Thymus (tissue), 11 donors: ENCODE data around the gene KCNB1. TPM values are rescaled to one million over a fixed set of nuclear protein-coding genes. Genes with fewer than 3 reads are reported as not detected.
A peak's percentile ranks its signal among the peaks of the same experiment; 100 is the strongest.
"Not testable (repeated sequence)": the region's sequence is repeated elsewhere in the genome, so short reads cannot be mapped to it uniquely, and the experiment has no call there.

Experiments used
- DNase-seq, 9 donors: peaks; one replicate each; pipeline ENCODE4 v3.0.0-alpha.2; 2013; ENCODE audit warnings: low spot score in 9 of 9, low read depth in 6 of 9, missing footprints in 1 of 9
- H3K27ac ChIP-seq, 2 donors: one replicate each; pipeline ENCODE4 v1.5.1; 2013; ENCODE audit warnings: control low read depth in 1 of 2, low read depth in 1 of 2, low read length in 1 of 2, mild to moderate bottlenecking in 1 of 2, moderate library complexity in 1 of 2
- H3K27me3 ChIP-seq, 2 donors: one replicate each; pipeline ENCODE4 v1.5.1; 2013; ENCODE audit warnings: low read length in 1 of 2; ENCODE audit not compliant: control insufficient read depth in 2 of 2, insufficient read depth in 1 of 2
- H3K36me3 ChIP-seq, 2 donors: one replicate each; pipeline ENCODE4 v1.5.1; 2013; ENCODE audit warnings: low read length in 1 of 2, mild to moderate bottlenecking in 1 of 2, moderate library complexity in 1 of 2; ENCODE audit not compliant: control insufficient read depth in 2 of 2, insufficient read depth in 2 of 2
- H3K4me1 ChIP-seq, 2 donors: one replicate each; pipeline ENCODE4 v1.5.1; 2013; ENCODE audit warnings: low read length in 2 of 2; ENCODE audit not compliant: control insufficient read depth in 2 of 2, insufficient read depth in 2 of 2
- H3K4me3 ChIP-seq, 2 donors: one replicate each; pipeline ENCODE4 v1.5.1; 2013; ENCODE audit warnings: low read length in 2 of 2, control low read depth in 1 of 2, mild to moderate bottlenecking in 1 of 2
- H3K9me3 ChIP-seq, 2 donors: one replicate each; pipeline ENCODE4 v1.5.1; 2013; ENCODE audit warnings: low read length in 1 of 2, mild to moderate bottlenecking in 1 of 2; ENCODE audit not compliant: control insufficient read depth in 2 of 2, insufficient read depth in 1 of 2
- WGBS: extraction: QIAGEN DNeasy Blood & Tissue Kit; methylation state at CpG from one replicate; pipeline ENCODE4 v1.1.7; 2013; 5-methylcytosine and 5-hydroxymethylcytosine counted together
- polyA plus RNA-seq: library from polyadenylated mRNA; stranded (reverse); fragments of 200-250 nt; gene quantifications from one replicate; pipeline ENCODE4 v1.2.3, GENCODE V29; 2013
- total RNA-seq: library from RNA; stranded (reverse); fragments of 120-200 nt; gene quantifications from one replicate; pipeline ENCODE4 v1.2.4, GENCODE V29; 2013
- donor health status: healthy.

Gene KCNB1
- total and polyA plus RNA-seq, 2 donors = 0.09 to 0.55 TPM

DNA sequence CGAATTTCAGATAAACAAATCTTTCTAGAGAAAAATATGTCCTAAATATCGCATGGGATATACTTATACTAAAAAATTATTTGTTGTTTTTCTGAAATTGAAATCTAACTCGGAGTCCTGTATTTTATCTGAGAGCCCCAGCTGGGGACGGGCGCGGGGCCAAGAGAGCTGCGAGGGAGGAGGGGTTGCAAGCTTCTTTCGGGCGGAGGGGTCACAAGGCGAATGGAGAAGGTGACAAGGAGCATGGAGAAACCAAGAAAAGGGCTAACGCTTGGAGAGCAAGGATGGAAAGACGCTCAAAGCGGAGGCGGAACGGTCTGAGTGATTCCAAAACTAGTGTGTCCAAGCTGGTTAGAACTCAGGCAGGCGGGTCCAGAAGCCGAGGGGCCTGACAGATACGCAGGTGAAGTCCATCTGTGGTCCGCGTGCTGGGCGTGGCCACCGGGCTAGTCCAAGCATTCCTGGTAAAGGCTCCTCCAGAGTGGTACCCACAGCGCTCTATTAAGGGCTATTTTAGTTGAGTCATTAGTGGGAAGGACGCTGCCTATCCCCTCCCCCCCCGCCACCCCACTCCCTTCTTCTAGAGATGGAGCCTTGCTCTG is 163.2 kb downstream of the KCNB1 start:
- peaks cover 0 to 7% of the 10 kb centered on the region in 2 donors for H3K9me3 ChIP-seq
- no peaks in the 10 kb centered on the region for H3K36me3 ChIP-seq
- DNase-seq = no peak
- peak overlapping the region in 1 of 2 donors; percentile 44 for H3K4me3 ChIP-seq
- H3K27ac ChIP-seq = no peak overlapping the region
- H3K27me3 ChIP-seq = peaks cover 32 to 66% of the 10 kb centered on the region in 2 donors
- 20% methylated on average over 25 of the region's 25 CpGs for WGBS
- H3K4me1 ChIP-seq = peaks cover 10 to 12% of the 10 kb centered on the region in 2 donors

GRCh38 chr20:49318430-49319207 is 163.8 kb downstream of the KCNB1 start:
- peak in 3 of 9 donors; percentile 13 to 39 (median 16) for DNase-seq
- Histone ChIP-seq H3K4me3 (peak overlapping the region; percentile 16 to 44), H3K36me3 (no peaks in the 10 kb centered on the region), H3K27ac (no peak overlapping the region), H3K27me3 (peaks cover 32 to 68% of the 10 kb centered on the region in 2 donors), H3K4me1 (peaks cover 6 to 9% of the 10 kb centered on the region in 2 donors), H3K9me3 (peaks cover 0 to 7% of the 10 kb centered on the region in 2 donors)
- under 1% methylated on average over 70 of the region's 70 CpGs for WGBS

DNA sequence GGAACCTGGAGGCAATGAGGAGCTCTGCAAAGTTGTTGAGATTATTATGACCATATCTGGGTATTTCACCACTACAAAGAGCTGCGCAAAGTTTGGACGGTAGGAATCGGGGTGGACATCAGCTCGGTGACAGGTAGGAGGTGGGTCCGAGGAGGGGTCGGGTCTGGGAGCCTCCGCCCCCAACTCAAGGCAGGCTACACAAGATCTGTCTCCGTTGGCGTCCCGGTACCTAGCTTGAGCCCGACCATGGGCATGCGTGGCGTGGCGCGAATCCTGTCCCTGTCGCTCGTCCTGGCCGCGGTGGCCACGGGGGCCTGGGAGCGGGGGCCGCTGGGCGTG is 164.4 kb downstream of the KCNB1 start:
- H3K4me3 ChIP-seq = no peak overlapping the region
- no peaks in the 10 kb centered on the region for H3K36me3 ChIP-seq
- H3K4me1 ChIP-seq = peaks cover 4 to 8% of the 10 kb centered on the region in 2 donors
- DNase-seq = no peak
- no peak overlapping the region for H3K27ac ChIP-seq
- peaks cover 32 to 71% of the 10 kb centered on the region in 2 donors for H3K27me3 ChIP-seq
- H3K9me3 ChIP-seq = peaks cover 0 to 7% of the 10 kb centered on the region in 2 donors
- 16% methylated on average over 23 of the region's 23 CpGs for WGBS

DNA sequence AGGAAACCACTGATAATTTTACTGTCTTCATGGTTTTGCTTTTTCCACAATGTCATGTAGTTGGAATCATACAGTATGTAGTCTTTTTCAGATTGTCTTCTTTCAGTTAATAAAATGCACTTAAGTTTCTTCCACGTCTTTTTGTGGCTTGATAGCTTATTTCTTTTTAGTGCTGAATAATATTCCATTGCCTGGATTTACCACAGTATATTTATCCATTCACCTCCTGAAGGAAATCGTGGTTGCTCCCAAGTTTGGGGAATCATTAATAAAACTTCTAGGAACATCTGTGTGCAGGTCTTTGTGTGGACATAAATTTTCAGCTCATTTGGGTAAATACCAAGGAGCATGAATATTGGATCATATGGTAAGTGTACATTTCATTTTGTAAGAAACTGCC is 165.8 kb downstream of the KCNB1 start:
- no peak overlapping the region for H3K27ac ChIP-seq
- 71% methylated on average over 2 of the region's 2 CpGs for WGBS

GRCh38 chr20:49315580-49315979 is 166.9 kb downstream of the KCNB1 start:
- peaks cover 32 to 63% of the 10 kb centered on the region in 2 donors for H3K27me3 ChIP-seq
- 91% methylated on average over 1 of the region's 1 CpG for WGBS
- DNase-seq = no peak
- peaks cover 0 to 7% of the 10 kb centered on the region in 2 donors for H3K9me3 ChIP-seq
- H3K4me1 ChIP-seq = peaks cover 4 to 8% of the 10 kb centered on the region in 2 donors
- H3K27ac ChIP-seq = no peak overlapping the region
- H3K4me3 ChIP-seq = no peak overlapping the region
- no peaks in the 10 kb centered on the region for H3K36me3 ChIP-seq

More for the DNA sequence above, 165.8 kb downstream of the KCNB1 start:
- no peak overlapping the region for H3K4me3 ChIP-seq
- no peaks in the 10 kb centered on the region for H3K36me3 ChIP-seq
- DNase-seq = no peak
- peaks cover 4 to 8% of the 10 kb centered on the region in 2 donors for H3K4me1 ChIP-seq
- H3K9me3 ChIP-seq = peaks cover 0 to 7% of the 10 kb centered on the region in 2 donors
- H3K27me3 ChIP-seq = peaks cover 32 to 71% of the 10 kb centered on the region in 2 donors

DNA sequence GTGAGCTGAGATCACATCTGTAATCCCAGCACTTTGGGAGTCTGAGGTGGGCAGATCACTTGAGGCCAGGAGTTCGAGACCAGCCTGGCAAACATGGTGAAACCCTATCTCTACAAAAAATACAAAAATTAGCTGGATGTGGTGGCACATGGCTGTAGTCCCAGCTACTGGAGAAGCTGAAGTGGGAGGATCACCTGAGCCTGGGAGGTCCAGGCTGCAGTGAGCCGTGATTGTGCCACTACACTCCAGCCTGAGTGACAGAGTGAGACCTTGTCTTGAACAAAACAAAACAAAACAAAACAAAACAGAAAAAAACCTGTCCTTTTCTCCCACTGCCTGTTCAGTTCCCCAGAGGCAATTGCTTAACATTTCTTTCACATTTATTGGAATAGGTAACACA is 168.4 kb downstream of the KCNB1 start:
- WGBS = 91% methylated on average over 2 of the region's 2 CpGs
- H3K9me3 ChIP-seq, H3K27ac ChIP-seq, H3K4me1 ChIP-seq, DNase-seq, H3K4me3 ChIP-seq, H3K36me3 ChIP-seq: not testable (repeated sequence)
- peaks cover 23 to 47% of the 10 kb centered on the region in 2 donors for H3K27me3 ChIP-seq

Other genes starting within 250 kb of the KCNB1 start
- gene ZNFX1, start 204.6 kb downstream of the KCNB1 start, total RNA-seq = 16.5 TPM
- gene ZNFX1, start 204.6 kb downstream of the KCNB1 start, polyA plus RNA-seq = 9.4 TPM
- gene PTGIS, start 85.5 kb upstream of the KCNB1 start, total RNA-seq = 0.76 TPM
- 3.3 TPM for gene PTGIS, start 85.5 kb upstream of the KCNB1 start, polyA plus RNA-seq
- 6.8 TPM for gene B4GALT5, start 231.2 kb upstream of the KCNB1 start, total RNA-seq
- 10.9 TPM for gene B4GALT5, start 231.2 kb upstream of the KCNB1 start, polyA plus RNA-seq